Uterus (tissue), 2 donors: ENCODE data around the gene CAMTA1.

Experiments
- CTCF ChIP-seq, 4 experiments: fragments of 200-600 bp in 2 of 4; fragments of 450-650 bp in 2 of 4; sonication (generic) in 2 of 4; IDR thresholded peaks; one replicate each; pipeline ENCODE4 v1.5.1; 2016 to 2019; ENCODE audit warnings: antibody characterized with exemption in 4 of 4, mild to moderate bottlenecking in 2 of 4, moderate library complexity in 1 of 4
- POLR2A ChIP-seq, 2 donors: fragments of 450-650 bp; IDR thresholded peaks; one replicate each; pipeline ENCODE4 v1.6.1; 2016; ENCODE audit warnings: antibody characterized with exemption in 2 of 2, mild to moderate bottlenecking in 1 of 2, moderate library complexity in 1 of 2

DNA sequence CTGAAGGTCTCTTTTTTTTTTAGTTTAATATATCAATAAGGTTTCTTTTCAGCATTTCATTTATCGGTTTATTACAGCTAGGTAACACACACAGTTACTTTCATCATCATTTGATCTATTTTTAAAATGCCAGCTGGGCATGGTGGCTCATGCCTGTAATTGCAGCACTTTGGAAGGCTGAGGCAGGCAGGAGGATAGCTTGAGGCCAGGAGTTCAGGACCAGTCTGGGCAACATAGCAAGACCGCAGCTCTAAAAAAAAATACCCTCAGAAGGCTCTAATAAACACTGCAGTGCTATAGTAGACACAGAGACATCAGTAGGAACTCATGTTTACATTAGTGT, 937.4 kb downstream of the CAMTA1 start:
- no peak for TF ChIP-seq POLR2A (IDR thresholded peaks at IDR 0.05)
- TF ChIP-seq CTCF (IDR thresholded peaks at IDR 0.05) = no peak
